DOHH2 (cell line): ENCODE measurements around the gene G3BP2.

Experiments
- H3F3A ChIP-seq: fragments of 200-600 bp; sonication (generic), shearing (Covaris generic); 2 replicates; pipeline ENCODE4 v1.6.0; 2016; ENCODE audit warnings: antibody characterized with exemption, mild to moderate bottlenecking; ENCODE audit not compliant: control insufficient read depth, insufficient read depth
- H3K27ac ChIP-seq: fragments of 200-600 bp; sonication (generic); 2 replicates; pipeline ENCODE4 v1.5.1; 2014; ENCODE audit warnings: low read depth, mild to moderate bottlenecking, low read length, moderate library complexity
- H3K27me3 ChIP-seq: fragments of 200-600 bp; sonication (generic); 2 replicates; pipeline ENCODE4 v1.6.1; 2014; ENCODE audit warnings: mild to moderate bottlenecking, low read length, mixed read lengths; ENCODE audit not compliant: control insufficient read depth
- H3K36me3 ChIP-seq: fragments of 200-600 bp; sonication (generic); 2 replicates; pipeline ENCODE4 v1.6.1; 2014; ENCODE audit warnings: mild to moderate bottlenecking, low read length, moderate library complexity, mixed read lengths; ENCODE audit not compliant: control insufficient read depth
- H3K4me1 ChIP-seq: fragments of 200-600 bp; sonication (generic); 2 replicates; pipeline ENCODE4 v1.6.1; 2014; ENCODE audit warnings: mild to moderate bottlenecking, low read length, mixed read lengths; ENCODE audit not compliant: control insufficient read depth
- H3K4me2 ChIP-seq: fragments of 200-600 bp; sonication (generic); 2 replicates; pipeline ENCODE4 v1.6.0; 2014; ENCODE audit warnings: mild to moderate bottlenecking, low read length, moderate library complexity
- H3K4me3 ChIP-seq: fragments of 200-600 bp; sonication (generic); 2 replicates; pipeline ENCODE4 v1.5.1; 2014; ENCODE audit warnings: mild to moderate bottlenecking, low read length, mixed read lengths
- H3K79me2 ChIP-seq: fragments of 200-600 bp; sonication (generic); 2 replicates; pipeline ENCODE4 v1.6.1; 2014; ENCODE audit warnings: mild to moderate bottlenecking, low read length, mixed read lengths; ENCODE audit not compliant: control insufficient read depth
- H3K9me2 ChIP-seq: fragments of 200-600 bp; sonication (generic); replicated peaks from 2 replicates; pipeline ENCODE4 v1.6.1; 2014; ENCODE audit warnings: mild to moderate bottlenecking, low read length, mixed read lengths; ENCODE audit not compliant: control insufficient read depth
- H3K9me3 ChIP-seq: fragments of 200-600 bp; sonication (generic); 2 replicates; pipeline ENCODE4 v1.6.1; 2014; ENCODE audit warnings: antibody characterized with exemption, low read length, mixed read lengths; ENCODE audit not compliant: control insufficient read depth, insufficient read depth
- H4K20me1 ChIP-seq: fragments of 200-600 bp; sonication (generic); 2 replicates; pipeline ENCODE4 v1.6.0; 2014; ENCODE audit warnings: low read depth, mild to moderate bottlenecking, antibody characterized with exemption, low read length, moderate library complexity; ENCODE audit not compliant: control insufficient read depth, insufficient read depth
- CTCF ChIP-seq: fragments of 200-600 bp; sonication (generic); IDR thresholded peaks from one replicate; pipeline ENCODE4 v1.5.1; 2014; ENCODE audit warnings: antibody characterized with exemption, mild to moderate bottlenecking, low read depth, low read length; ENCODE audit not compliant: poor library complexity, severe bottlenecking
- EZH2phosphoT487 ChIP-seq: fragments of 200-600 bp; sonication (generic); IDR thresholded peaks from 2 replicates; pipeline ENCODE4 v1.6.1; 2017; ENCODE audit warnings: borderline replicate concordance, mild to moderate bottlenecking, antibody characterized with exemption, low read length, moderate library complexity, mixed read lengths

G3BP2 gene

GRCh38 chr4:75605928-75606327, 67.3 kb downstream of the G3BP2 start:
- Histone ChIP-seq H3K9me2 (no peaks in the 10 kb centered on the region), H3K27ac (no peak overlapping the region), H3K27me3 (no peaks in the 10 kb centered on the region), H3K4me2 (no peak overlapping the region), H4K20me1 (no peaks in the 10 kb centered on the region), H3K4me3 (no peak overlapping the region), H3K36me3 (no peaks in the 10 kb centered on the region), H3K9me3 (no peaks in the 10 kb centered on the region), H3K4me1 (no peaks in the 10 kb centered on the region), H3K79me2 (no peaks in the 10 kb centered on the region), H3F3A (no peaks in the 10 kb centered on the region)
- no peak for TF ChIP-seq EZH2phosphoT487

GRCh38 chr4:75599647-75600046, 73.6 kb downstream of the G3BP2 start:
- Histone ChIP-seq H3K27ac (no peak overlapping the region), H3K27me3 (peaks cover 10% of the 10 kb centered on the region), H3F3A (no peaks in the 10 kb centered on the region), H3K4me1 (no peaks in the 10 kb centered on the region), H4K20me1 (no peaks in the 10 kb centered on the region), H3K4me2 (no peak overlapping the region), H3K79me2 (no peaks in the 10 kb centered on the region), H3K9me3 (no peaks in the 10 kb centered on the region), H3K36me3 (no peaks in the 10 kb centered on the region), H3K9me2 (no peaks in the 10 kb centered on the region), H3K4me3 (no peak overlapping the region)
- TF ChIP-seq EZH2phosphoT487: no peak
- TF ChIP-seq CTCF: no peak

GRCh38 chr4:75598390-75598789, 74.8 kb downstream of the G3BP2 start:
- Histone ChIP-seq H3F3A (no peaks in the 10 kb centered on the region), H3K4me3 (no peak overlapping the region), H3K4me1 (no peaks in the 10 kb centered on the region), H3K36me3 (no peaks in the 10 kb centered on the region), H3K4me2 (no peak overlapping the region), H3K9me2 (no peaks in the 10 kb centered on the region), H3K9me3 (no peaks in the 10 kb centered on the region), H3K79me2 (no peaks in the 10 kb centered on the region), H3K27ac (no peak overlapping the region), H4K20me1 (no peaks in the 10 kb centered on the region), H3K27me3 (peaks cover 10% of the 10 kb centered on the region)
- no peak for TF ChIP-seq EZH2phosphoT487
- TF ChIP-seq CTCF: no peak

- no peak overlapping the region for H3K4me3 ChIP-seq
- TF ChIP-seq EZH2phosphoT487 (no peak), CTCF (no peak)
- no peaks in the 10 kb centered on the region for H3K4me1 ChIP-seq
These were observed 77.2 kb downstream of the G3BP2 start for GRCh38 chr4:75596061-75596460.

More at GRCh38 chr4:75596061-75596460, 77.2 kb downstream of the G3BP2 start:
- Histone ChIP-seq H3K4me2 (no peak overlapping the region), H3K79me2 (no peaks in the 10 kb centered on the region), H3K27me3 (peaks cover 10% of the 10 kb centered on the region), H3K27ac (no peak overlapping the region), H3F3A (no peaks in the 10 kb centered on the region), H3K9me2 (no peaks in the 10 kb centered on the region), H3K9me3 (no peaks in the 10 kb centered on the region), H4K20me1 (no peaks in the 10 kb centered on the region), H3K36me3 (no peaks in the 10 kb centered on the region)
